MM.1S (cell line): ENCODE data around the gene KMO.

ENCODE experiments used
- EZH2 ChIP-seq: fragments of 300-600 bp; sonication (generic); optimal IDR thresholded peaks from 2 replicates; pipeline ENCODE3; 2017; ENCODE audit warnings: low read depth, mild to moderate bottlenecking, antibody characterized with exemption, low read length, mixed read lengths
- EZH2phosphoT487 ChIP-seq: fragments of 300-600 bp; sonication (generic); IDR thresholded peaks from 2 replicates; pipeline ENCODE4 v1.6.1; 2018; ENCODE audit warnings: antibody characterized with exemption, low read length

GRCh38 chr1:241642593-241642944 lies 110.4 kb downstream of the KMO start:
- TF ChIP-seq EZH2phosphoT487 (no peak), EZH2 (no peak)
